NCI-H345 treated with DMSO at 0.1 percent for 48 hours (cell line): ENCODE results near the gene SEMA5A.

Experiments
- DNase-seq: peaks from one replicate; lab custom pipeline; 2025; ENCODE audit not compliant: unreplicated experiment; lab: John Stamatoyannopoulos, UW

Gene SEMA5A

DNA sequence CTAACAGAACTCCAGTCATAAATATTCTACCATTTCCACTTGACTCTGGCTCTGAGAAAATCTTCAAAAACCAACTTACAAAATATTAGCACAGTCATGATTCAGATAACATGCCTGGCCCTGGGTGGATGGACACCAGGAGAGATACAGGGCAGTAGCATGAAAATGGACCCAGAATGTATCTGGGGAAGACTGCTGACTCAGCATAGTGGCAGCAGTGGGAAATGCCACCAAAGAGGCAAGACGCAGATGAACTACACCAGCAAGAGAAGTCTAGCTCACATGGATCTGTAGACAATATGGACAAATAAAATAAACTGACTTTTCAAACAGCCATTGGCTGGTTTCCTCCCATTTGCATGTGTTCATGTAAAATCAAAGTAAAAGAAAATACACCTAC lies 359.8 kb downstream of the SEMA5A start:
- DNase-seq, result no peak

DNA sequence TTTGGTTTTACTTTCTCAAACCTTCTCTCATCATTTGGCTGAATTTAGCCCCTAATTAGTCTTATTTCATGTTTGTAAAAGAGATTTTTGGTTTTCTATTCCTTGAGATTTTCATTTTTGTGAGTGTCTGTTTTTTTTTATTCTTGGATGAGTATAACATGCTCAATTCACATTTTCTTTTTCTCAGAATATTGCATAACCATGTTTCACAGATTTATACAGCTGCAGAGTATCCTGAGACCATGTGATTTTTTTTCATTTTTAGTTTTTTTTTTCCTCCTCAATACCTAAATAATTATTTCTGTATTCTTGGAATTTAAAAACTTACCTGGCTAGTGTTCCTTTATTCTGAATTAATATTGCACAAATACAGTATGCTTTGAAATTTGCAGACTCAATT lies 361.9 kb downstream of the SEMA5A start:
- DNase-seq, result no peak

DNA sequence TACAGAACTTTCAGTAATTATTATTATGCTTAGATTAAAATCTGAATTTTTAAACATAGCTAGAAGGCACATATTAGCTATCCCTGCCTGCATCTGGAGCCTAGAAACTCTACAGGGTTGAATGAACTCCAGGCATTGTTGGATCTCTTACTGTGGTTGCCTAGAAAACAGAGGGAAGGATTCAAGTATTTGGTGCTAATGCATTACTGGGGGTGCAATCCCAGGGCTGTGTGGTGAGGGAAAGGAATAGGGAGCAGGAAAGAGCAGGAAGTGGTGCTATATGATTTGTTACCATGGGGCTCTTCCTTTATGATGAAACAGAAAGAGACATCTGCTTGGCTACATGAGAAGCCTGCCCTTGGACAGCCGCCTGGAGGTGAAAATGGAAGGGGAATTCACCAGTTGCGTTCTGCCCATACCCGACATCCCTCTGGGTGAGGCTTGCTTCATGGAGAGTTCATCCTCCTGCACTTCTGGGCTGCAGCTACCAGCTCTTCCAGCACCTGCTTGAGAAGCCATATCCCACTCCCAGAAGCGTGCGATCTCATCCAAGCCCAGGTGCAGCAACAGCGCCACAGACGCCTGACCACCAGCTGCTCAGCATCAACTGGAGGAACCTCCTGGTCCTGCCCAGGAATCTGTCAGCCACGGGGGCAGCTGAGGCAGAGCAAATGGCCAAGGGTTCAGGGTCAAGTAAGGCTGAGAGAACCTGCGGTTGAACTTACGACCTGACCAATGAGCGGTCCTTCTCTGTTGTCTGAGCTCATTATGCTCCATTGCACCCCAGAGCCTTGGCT lies 362.8 kb downstream of the SEMA5A start:
- no peak for DNase-seq

DNA sequence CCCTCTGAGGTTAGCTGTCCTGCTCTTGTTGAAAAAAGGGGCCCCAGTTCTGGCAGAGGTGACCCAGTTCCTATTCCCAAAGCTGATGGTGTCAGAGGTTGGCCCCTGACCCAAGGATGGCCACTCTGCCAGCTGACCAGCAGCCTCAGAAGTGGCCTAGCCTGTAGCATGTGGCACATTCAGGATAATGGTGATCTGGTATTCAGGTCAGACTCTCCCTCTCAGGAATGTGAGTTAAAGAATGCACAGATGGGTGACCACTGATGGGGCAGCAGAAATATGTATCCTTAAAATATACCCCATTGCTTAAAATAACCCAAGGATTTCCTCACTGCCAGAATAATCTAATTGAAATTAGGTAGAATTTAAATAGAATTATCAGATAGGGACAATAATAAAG lies 369.2 kb downstream of the SEMA5A start:
- no peak for DNase-seq

DNA sequence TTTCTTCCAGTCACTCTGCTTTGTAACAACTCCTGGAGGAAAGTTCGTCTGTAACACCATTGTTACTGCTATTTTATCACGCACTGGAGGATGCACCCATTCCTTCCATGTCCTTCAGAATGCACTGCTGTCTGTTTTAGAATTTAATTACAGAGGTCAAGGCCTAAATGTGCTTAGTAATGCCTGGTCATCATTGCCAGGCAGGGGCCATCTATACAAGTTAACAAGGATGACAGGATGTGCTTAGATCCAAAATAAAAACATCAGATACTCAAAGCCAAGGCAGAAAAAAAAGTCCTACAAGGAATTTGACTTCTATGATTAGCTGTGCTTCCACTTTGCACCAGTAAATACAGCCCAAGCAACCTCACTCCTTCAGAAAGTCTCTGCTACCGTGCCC lies 371.4 kb downstream of the SEMA5A start:
- DNase-seq, result no peak

DNA sequence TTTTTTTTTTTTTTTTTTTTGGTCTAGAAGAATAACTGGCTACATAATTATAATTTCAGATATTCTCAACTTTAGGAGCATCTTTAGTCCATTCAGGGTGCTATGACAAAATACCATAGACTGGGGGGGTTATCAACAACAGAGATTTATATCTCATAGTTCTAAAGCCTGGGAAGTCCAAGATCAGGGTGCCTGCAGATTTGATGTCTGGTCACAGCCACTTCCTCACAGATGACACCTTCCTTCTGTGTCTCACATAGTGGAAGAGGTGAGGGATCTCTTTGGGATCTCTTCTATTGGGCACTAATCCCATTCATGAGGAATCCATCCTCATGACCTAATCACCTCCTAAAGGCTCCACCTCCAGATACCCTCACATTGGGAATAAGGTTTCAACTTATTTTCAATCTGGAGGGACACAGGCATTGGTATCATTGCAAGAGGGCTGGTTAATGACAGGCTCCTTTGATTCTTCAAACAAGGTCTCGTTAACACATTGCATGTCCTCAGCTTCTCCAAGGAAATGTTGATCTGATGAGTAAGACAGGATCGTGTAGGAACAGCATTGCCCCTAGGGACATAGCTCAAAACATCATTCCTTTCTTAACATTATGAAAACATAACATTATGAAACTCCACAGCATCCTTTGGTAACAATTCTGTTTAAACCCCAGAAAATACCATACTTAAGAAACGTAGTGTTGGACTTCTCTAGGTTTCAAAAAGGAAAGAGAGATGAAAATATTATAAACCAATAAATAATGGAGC lies 372.4 kb downstream of the SEMA5A start:
- no peak for DNase-seq

DNA sequence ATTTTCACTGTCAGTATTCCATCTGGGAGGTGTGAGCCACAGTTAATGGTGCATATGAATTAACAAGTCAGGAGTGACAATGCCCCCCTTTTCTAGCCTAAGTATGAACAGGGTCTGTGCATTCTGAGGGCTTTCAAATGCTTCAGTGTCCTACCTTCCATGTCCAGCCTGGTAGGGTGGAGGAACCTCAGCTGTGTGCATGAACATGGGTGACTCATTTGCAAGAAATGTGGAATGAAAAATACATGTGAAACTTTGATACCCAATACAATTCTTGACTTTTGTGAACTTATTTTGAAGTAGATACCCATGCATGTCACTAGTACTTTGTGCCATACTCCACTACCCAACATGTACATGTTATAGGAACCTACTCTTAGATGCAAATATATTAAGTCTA lies 375.8 kb downstream of the SEMA5A start:
- DNase-seq, result no peak

DNA sequence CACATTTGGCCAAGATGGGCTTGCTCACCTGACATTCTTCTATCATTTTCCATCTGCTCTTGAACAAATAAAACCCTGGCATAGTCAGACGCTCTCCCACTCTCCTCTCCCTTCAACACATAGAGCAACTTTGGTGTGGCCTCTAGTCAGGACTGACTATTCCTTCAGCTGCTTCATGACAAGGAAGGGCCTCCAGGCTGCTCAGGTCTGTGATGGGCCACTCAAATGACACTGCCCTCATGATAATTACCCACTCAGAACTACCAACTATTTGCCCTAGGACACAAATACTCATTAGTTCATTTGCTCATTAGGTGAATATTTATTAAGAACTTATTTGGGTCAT lies 376.3 kb downstream of the SEMA5A start:
- DNase-seq, result no peak

DNA sequence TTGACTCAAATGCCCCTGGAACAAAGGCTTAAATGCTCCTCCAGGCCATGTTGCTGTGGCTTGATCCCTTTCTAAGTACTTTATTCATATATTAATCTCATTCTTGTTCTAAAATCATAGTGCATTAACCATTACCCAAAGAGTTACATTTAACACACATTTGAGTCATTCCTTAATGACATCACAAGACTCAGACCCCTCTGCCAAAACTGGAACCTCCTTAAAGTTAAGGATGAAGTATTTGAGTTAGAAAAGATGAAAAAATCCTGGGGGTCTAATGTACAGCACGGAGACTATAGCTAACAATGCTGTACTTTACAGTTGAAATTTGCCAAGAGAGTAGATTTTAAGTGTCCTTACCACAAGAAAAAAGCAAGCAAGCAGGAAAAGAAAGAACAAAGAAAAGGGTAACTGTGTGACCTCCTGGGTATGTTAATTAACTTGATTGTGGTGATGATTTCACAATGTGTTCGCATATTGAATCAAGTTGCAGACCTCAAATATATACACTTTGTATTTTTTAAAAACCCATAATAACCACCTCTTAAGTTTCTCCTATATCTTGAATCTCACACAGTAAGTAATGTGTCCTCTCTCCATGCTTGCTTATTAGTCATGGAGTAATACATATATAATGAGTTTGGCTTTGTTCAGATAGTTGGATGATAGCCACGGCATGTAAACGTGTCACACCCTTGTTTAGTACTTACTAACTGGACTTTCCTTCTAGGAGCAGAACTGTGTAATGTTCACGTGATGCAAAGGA lies 376.9 kb downstream of the SEMA5A start:
- DNase-seq, result no peak

DNA sequence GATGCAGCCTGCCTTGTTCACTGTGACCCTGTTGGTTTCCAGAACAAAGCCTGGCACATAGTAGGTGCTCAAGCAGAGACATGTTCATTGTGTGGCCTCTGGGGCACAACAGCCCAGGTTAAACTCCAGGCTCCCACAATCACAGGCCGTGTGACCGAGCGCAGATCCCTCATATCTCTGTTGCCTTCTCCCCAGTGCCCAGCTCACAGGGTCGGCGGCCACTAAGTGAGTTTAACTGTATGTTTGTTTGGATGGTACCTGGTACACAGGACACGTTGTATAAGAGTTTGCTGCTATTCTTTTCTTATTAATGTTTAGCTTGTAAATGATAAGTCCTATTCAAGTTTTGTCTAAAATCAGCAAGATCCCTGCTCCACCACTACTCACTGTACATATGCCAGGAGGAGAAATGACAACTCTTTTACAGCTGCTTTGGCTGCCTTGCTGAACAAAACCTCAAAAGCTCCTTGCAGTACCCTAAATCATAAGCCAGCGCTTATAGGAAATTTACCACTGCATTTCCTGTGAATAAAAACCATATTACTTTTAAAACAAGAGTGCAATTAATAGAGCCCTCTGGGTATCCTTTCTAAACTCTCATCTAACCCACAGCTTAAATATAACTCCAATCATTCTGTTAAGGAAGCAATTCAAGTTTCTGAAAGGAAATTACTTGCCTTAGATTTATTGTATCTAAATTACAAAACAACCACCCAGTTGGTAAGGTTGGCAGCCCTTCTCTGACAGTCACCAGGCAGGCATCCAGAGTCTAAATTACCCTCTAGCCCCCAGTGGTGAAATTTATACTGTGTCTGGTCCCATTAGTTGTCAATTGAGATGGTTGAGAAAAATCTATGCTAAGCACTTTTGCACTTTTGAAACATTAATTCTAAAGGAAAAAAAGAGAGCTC lies 379.4 kb downstream of the SEMA5A start:
- DNase-seq, result no peak

DNA sequence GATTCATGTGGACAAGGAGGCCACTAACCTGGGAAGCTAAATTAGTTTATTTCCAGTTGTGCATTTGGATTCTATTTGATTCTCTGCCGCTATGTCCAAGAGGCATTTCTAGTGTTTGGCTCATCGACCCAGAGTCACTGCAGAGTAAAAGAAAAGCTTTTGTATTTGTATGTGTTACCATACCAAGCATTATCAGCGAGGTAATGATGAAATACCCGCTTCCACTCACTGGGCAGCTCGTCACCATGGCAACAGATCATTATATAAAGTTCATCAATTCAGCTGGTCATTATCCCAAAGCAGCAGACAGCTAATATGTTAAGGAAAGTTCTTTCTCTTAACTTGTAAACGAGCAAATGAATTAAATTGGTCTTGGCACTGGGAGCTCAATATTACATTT lies 380.3 kb downstream of the SEMA5A start:
- no peak for DNase-seq

DNA sequence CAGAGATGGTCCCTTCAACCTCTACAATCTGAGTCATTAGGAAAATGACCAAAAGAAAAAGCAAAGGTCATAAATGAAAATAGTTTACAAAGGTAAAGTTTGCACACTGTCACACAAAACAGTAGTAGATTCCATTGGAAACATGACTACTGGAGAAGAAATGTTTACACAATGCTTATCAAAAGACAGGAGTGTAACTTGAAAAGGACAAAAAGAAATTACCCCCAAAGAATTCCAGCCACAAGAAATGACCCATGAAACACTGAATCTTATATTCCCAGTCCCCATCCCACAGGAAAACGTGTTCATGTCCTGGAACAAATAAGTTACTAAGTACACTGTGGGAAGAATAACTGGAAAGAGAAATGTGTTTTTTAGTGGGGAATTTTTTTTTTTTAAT lies 385.1 kb downstream of the SEMA5A start:
- no peak for DNase-seq

DNA sequence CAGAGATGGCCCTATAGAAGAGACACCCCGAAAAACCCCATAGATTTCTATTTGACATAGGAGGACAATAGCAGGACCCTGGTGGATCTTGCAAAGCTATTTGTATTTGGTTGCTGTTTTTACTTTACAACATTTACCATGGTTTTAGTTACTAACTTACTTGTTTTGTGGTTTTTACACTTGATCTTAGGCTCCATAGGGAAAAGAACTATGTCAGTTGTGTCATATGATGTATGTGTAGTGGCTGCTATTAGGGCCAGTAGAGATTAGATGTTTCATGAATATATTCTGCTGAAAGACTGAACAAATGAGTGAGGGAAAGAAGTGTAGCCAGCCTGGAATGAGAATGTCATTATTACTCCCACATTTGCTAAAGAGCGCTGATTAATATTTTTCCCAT lies 388.1 kb downstream of the SEMA5A start:
- DNase-seq, result no peak

DNA sequence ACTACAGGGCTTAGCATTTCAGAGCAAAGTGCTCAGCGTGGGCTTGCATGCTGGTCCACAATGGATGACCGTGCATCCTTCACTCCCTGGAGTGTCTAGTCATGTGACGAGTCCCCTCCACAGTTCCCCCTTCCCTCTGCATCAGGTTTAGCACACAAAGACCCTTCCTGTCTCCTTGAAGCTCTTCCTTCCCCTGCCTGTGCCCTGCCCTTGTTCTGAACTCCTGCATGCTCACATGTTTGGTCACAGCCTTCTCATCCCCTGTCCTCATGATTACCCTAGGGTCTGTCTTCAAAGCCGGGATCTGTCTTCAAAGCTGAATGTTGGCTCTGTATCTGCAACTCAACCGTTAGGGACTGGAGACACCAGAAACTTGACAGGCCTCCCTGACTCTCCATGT lies 388.9 kb downstream of the SEMA5A start:
- no peak for DNase-seq

DNA sequence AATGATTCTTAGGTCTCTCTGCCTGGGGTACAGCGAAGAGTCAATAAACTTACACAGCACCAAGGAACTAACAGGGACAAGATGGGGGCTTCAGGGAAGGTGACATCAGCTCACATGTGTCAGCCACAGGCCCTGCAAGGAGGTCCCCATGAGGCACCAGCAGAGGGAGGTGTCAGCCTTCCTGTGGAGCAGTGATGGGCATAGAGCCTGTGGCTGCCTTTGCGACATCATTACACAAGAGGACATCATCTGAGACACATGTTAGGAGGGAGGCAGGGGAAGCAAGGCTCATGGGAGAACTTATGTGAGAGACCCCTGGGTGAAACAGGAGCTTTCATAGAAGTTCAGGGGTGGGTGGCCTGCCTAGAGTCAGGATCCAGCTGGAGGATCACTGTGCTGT lies 389.6 kb downstream of the SEMA5A start:
- DNase-seq, result no peak

DNA sequence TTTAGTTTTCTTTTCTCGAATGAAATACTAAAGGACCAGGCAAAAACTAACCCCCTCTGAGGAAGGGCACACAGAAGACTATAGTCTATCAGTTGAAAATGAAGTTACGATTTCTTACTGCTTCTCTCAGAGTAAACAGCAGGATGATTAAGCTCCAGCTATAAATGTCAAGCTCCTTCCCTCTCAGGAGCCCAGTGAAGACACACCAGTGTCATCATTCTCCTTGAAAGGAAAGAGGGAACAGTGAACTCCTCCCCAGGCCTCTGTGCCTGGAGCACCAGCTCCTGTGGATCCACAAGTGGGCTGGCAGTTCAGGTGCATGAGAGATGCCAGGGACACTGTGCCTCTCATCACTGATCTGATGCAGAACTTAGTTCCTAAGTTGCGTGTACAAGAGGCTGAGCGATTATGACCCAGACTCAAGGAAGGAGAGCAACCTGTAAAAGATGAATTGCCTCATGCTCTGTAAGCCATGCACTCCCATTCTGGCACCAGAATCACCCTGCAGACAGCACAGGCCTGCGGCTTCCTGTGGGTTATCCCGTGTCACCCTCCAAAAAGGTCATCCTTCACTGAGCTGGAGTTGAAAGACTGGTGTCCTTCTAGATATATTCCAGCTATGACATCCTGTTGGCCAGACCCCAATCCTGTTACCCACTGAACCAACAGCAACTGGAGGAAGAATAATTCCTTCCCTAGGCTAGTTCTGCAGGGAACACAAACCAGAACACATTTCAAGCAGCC lies 394.0 kb downstream of the SEMA5A start:
- no peak for DNase-seq

DNA sequence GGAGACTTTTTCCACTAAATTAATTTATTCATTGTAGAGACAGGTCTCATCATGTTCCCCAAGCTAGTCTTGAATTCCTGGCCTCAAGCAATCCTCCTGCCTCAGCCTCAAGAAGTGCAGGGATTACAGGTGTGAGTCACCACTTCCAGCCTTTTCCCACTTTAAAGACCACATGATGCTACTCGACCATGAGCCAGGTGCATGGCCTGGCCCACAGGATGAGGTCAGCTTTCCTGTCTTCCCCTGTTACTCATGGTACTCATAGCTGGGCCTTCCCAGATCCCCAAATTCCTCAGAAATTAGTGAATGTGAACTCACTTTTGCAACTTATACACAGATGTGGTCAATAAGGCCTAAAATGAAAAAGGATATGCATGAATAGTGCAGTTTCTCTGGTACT lies 395.9 kb downstream of the SEMA5A start:
- no peak for DNase-seq

DNA sequence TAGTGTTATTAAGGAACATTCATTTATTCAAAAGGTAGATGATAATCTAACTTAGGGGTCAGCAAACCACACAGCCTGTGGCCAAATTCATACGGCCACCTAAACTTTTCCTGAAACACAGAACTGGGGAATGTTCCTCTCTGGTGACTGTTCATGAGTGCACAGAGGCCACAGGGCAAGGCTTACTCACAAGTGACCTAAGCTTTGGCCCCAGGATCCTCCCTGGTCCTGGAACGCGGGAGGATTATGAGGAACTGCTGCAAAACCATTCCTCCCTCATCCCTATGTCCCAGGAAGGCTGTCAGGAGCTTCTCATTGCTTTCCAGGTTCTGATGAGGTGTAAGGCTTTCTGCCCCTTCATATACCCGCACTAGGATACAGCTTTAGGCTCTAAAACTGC lies 397.6 kb downstream of the SEMA5A start:
- DNase-seq, result no peak

DNA sequence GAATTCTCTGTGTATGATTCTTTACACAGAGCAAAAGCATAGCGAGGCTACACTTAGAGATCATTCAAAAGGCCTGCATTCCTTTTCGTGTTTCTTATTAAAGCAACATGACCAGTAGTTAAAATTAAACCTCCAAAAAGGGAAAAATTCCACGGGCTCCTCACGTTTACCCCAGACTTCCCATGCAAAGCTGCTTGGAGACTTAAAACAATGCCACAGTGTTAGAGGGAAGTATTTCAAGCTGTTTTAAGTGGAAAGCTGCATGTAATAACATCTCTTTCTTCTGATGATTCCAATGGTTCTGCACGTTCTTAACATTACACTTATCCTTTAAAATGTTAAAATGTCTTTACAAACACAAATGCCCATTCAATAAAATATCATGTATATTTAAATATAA lies 405.2 kb downstream of the SEMA5A start:
- no peak for DNase-seq

DNA sequence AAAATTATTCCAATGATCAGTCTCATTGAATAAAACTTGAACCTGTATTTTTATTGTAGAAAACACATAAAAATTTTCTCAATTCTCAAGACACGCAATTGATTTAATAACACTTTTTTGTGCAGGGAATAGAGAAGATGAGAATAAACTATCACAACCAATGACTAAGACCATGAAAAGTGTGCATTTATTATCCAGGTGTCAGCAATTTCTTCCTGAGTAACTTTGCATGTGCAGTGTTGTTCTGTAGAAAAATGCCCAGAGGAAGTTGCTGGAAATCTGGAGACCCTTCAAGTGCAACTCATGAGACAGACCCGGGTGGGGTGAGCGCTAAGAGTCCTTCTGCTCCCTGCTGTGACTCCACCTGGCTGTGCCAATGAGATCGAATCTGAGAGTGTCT lies 405.7 kb downstream of the SEMA5A start:
- no peak for DNase-seq
